T-cell (primary cell): Measurements from ENCODE around the gene RUNX1. TPM values are rescaled to one million over a fixed set of nuclear protein-coding genes. Genes with fewer than 3 reads are reported as not detected.

ENCODE experiments used
- ATAC-seq, 4 experiments: fragments of 200-7000 bp in 3 of 4; fragments of 150-1000 bp in 1 of 4; cut with Tn5 transposase; replicated peaks in 1 of 4; 1 replicate in 3 of 4; 2 replicates in 1 of 4; pipeline ENCODE4 v1.10.0; 2021; ENCODE audit warnings: moderate library complexity in 3 of 4, mild to moderate bottlenecking in 2 of 4, moderate number of reproducible peaks in 1 of 4
- CTCF ChIA-PET, 2 donors: fragments of 300-600 bp; sonication (Branson Sonifier 250); formaldehyde crosslinking; loops; one replicate each; lab custom pipeline; 2022; ENCODE audit warnings: antibody characterized with exemption in 2 of 2; lab: Charles Lee
- POLR2A ChIA-PET, 2 donors: fragments of 300-600 bp; sonication (Branson Sonifier 250); formaldehyde crosslinking; loops; one replicate each; lab custom pipeline; 2022; ENCODE audit warnings: antibody characterized with exemption in 2 of 2; lab: Charles Lee
- DNase-seq, 35 experiments: peaks; one replicate each; pipeline versions ENCODE4 v3.0.0 to v3.0.0-alpha.2; 2013 to 2023
- H3K27ac ChIP-seq: one replicate; pipeline ENCODE4 v1.5.1; 2013; ENCODE audit warnings: low read length
- H3K27me3 ChIP-seq, 2 experiments: replicated peaks in 1 of 2; 1 replicate in 1 of 2; 2 replicates in 1 of 2; pipeline versions ENCODE4 v1.6.1 to v1.7.0; 2013; ENCODE audit warnings: low read length in 1 of 2, mixed read lengths in 1 of 2; ENCODE audit not compliant: control insufficient read depth in 2 of 2, insufficient read depth in 2 of 2; ENCODE audit errors: extremely low read depth in 1 of 2
- H3K36me3 ChIP-seq, 2 donors: 1 replicate in 1 of 2; 2 replicates in 1 of 2; pipeline versions ENCODE4 v1.6.1 to v1.7.0; 2013; ENCODE audit warnings: low read length in 1 of 2; ENCODE audit not compliant: control insufficient read depth in 2 of 2, insufficient read depth in 1 of 2; ENCODE audit errors: extremely low read depth in 1 of 2
- H3K4me1 ChIP-seq, 2 experiments: 1 replicate in 1 of 2; 2 replicates in 1 of 2; pipeline versions ENCODE4 v1.6.1 to v1.7.0; 2013; ENCODE audit warnings: low read length in 2 of 2, mixed read lengths in 1 of 2; ENCODE audit not compliant: insufficient read depth in 2 of 2, control insufficient read depth in 1 of 2; ENCODE audit errors: extremely low read depth in 1 of 2
- H3K4me3 ChIP-seq, 2 donors: 1 replicate in 1 of 2; 2 replicates in 1 of 2; pipeline versions ENCODE4 v1.5.1 to v1.7.0; 2013; ENCODE audit warnings: mild to moderate bottlenecking in 2 of 2, low read length in 1 of 2, moderate library complexity in 1 of 2; ENCODE audit not compliant: control insufficient read depth in 1 of 2; ENCODE audit errors: extremely low read depth in 1 of 2
- H3K9me3 ChIP-seq: 2 replicates; pipeline ENCODE4 v1.7.0; 2013
- H3K27ac Mint-ChIP-seq, 2 donors: one replicate each; pipeline ENCODE4 v1.8.0; 2020 to 2021; ENCODE audit warnings: mild to moderate bottlenecking in 2 of 2, mixed read lengths in 2 of 2
- H3K27me3 Mint-ChIP-seq, 2 donors: one replicate each; pipeline ENCODE4 v1.8.0; 2021 to 2022; ENCODE audit warnings: mixed read lengths in 2 of 2
- H3K36me3 Mint-ChIP-seq: one replicate; pipeline ENCODE4 v1.8.0; 2021; ENCODE audit warnings: mixed read lengths
- H3K4me1 Mint-ChIP-seq, 3 donors: one replicate each; pipeline ENCODE4 v1.8.0; 2020 to 2022; ENCODE audit warnings: mixed read lengths in 3 of 3, mild to moderate bottlenecking in 1 of 3
- H3K4me3 Mint-ChIP-seq, 3 donors: one replicate each; pipeline ENCODE4 v1.8.0; 2020 to 2022; ENCODE audit warnings: mild to moderate bottlenecking in 3 of 3, mixed read lengths in 3 of 3, moderate library complexity in 3 of 3
- H3K9me3 Mint-ChIP-seq, 3 donors: one replicate each; pipeline ENCODE4 v1.8.0; 2020 to 2022; ENCODE audit warnings: mixed read lengths in 3 of 3
- WGBS: methylation state at CpG from one replicate; pipeline ENCODE4 v1.1.5; 2013; ENCODE audit warnings: missing lambda C conversion rate; ENCODE audit not compliant: insufficient coverage; 5-methylcytosine and 5-hydroxymethylcytosine counted together
- total RNA-seq, 35 experiments: library from RNA in 6 of 35; stranded (reverse) in 6 of 35; fragments of 120-200 nt in 1 of 35; gene quantifications; one replicate each; pipeline versions ENCODE4 v1.2.1 to v1.2.4 and lab custom pipeline; 2013 to 2026

The RUNX1 gene
- total RNA-seq, 5 donors from 2014 or later (not counting 1 experiment from before 2014, with no cell fraction given) = 87.0 to 117 (median 104) TPM

DNA sequence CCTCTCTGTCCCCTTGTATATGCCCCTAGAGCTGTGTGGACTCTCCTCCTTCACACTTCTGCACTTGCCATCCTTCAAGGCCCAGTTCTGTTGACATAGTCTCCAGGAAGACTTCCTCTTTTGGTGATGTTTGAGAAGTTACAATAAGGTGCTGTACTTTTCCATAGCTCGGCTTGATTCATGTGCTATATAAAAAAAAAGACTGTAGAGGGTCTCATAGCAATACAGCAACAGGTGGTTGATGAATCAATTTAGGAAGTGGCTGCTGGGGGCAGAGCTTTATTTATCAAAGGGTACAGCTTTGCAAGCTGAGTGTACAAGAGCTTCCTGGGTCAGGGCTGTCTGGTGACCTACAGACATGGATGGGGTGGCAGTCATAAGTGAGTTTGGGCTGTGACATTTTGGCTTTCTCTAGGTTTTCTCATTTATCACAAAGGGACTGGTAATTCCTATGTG, 102.7 kb downstream of the RUNX1 start:
- Histone ChIP-seq H3K4me1 (peaks cover 40 to 44% of the 10 kb centered on the region in 2 experiments), H3K27ac (no peak overlapping the region), H3K36me3 (peaks cover 0 to 9% of the 10 kb centered on the region in 2 donors), H3K9me3 (no peaks in the 10 kb centered on the region), H3K27me3 (no peaks in the 10 kb centered on the region), H3K4me3 (no peak overlapping the region)
- H3K9me3 Mint-ChIP-seq = no peaks in the 10 kb centered on the region
- H3K4me1 Mint-ChIP-seq = peaks cover 84 to 91% (median 87%) of the 10 kb centered on the region in 3 donors
- peak overlapping the region; percentile 81 to 82 for H3K27ac Mint-ChIP-seq
- CTCF ChIA-PET = interaction anchor here in 1 of 2 donors (0.7 to 1.5 kb wide), 6 partner anchors 10 to 99 kb away, joined by 3 to 5 read pairs (median 3); no protein-coding TSS in a partner anchor
- no peak for DNase-seq
- peak; percentile 42 to 69 (median 54) for ATAC-seq
- WGBS = 44% methylated on average over 1 of the region's 1 CpG
- peaks cover 20% of the 10 kb centered on the region for H3K36me3 Mint-ChIP-seq
- no peaks in the 10 kb centered on the region for H3K27me3 Mint-ChIP-seq
- peak overlapping the region in 1 of 3 donors; percentile 46 for H3K4me3 Mint-ChIP-seq
- POLR2A ChIA-PET = interaction anchor here (0.6 to 0.7 kb wide), 2 partner anchors 29 to 60 kb away, joined by 3 to 5 read pairs; no protein-coding TSS in a partner anchor

DNA sequence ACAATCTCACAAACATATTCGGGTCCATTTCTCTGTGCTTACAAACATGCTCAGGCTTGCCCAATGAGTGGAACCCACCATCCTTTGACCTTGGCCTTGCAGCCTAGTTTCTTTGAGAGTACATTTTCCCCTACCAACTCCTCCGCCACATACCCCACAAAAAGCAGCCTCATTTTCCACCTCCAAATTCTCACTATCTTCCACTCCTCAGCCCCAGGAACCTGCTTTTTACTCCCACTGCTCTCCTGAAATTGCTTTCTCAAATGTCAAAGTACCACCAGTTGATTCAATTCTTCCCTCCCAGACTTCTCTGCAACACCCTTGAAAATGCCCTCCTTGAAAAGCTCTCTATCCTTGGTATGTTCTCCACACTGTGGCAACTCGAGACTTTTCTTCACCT, 103.8 kb downstream of the RUNX1 start:
- Histone ChIP-seq H3K36me3 (peaks cover 0 to 9% of the 10 kb centered on the region in 2 donors), H3K9me3 (no peaks in the 10 kb centered on the region), H3K27ac (no peak overlapping the region), H3K27me3 (no peaks in the 10 kb centered on the region), H3K4me1 (peaks cover 42 to 44% of the 10 kb centered on the region in 2 experiments), H3K4me3 (no peak overlapping the region)
- H3K9me3 Mint-ChIP-seq = no peaks in the 10 kb centered on the region
- peaks cover 95 to 97% (median 95%) of the 10 kb centered on the region in 3 donors for H3K4me1 Mint-ChIP-seq
- H3K27ac Mint-ChIP-seq = peak overlapping the region; percentile 81 to 82
- ATAC-seq = no peak
- ChIA-PET CTCF (no interaction called here), POLR2A (no interaction called here)
- peaks cover 20% of the 10 kb centered on the region for H3K36me3 Mint-ChIP-seq
- WGBS = 79% methylated on average over 2 of the region's 3 CpGs
- DNase-seq = no peak
- peak overlapping the region in 1 of 3 donors; percentile 46 for H3K4me3 Mint-ChIP-seq
- no peaks in the 10 kb centered on the region for H3K27me3 Mint-ChIP-seq

DNA sequence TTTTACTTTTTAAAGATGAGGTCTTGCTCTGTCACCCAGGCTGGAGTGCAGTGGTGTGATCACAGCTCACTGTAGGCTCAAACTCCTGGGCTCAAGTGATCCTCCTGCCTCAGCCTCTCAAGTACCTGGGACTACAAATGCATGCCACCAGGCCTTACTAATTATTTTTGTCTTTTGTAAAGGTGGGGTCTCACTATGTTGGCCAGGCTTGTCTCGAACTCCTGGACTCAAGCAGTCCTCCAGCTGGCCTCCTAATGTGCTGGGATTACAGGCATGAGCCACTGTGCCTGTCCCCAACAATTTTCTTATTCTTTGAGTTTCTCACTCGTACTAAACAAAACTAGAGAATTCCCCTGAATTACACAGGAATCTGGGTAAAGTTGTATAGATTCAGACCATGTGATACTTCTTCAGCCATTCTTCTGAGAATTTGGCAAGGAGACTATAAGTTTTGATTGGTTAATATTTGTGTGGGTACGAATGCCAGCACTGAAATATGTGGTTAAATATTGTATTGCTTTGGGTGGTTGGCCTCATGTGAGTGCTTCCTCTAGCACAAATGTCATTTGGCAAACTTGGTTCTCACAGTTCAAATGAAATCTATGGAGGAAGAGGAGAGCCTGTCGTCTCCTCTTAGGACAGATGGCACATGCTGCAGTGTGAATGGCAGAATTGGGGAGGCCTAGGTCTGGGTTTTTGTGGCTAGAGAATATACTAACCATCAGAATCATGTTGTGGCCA, 104.9 kb downstream of the RUNX1 start:
- ATAC-seq (no peak), DNase-seq (no peak)
- H3K9me3 ChIP-seq = no peaks in the 10 kb centered on the region
- no peak overlapping the region for H3K4me3 ChIP-seq
- Mint-ChIP-seq H3K9me3 (no peaks in the 10 kb centered on the region), H3K27ac (peak overlapping the region; percentile 78 to 81), H3K4me1 (peaks cover 96 to 98% (median 97%) of the 10 kb centered on the region in 3 donors), H3K36me3 (peaks cover 16% of the 10 kb centered on the region), H3K27me3 (no peaks in the 10 kb centered on the region), H3K4me3 (no peak overlapping the region)
- no peak overlapping the region for H3K27ac ChIP-seq
- peaks cover 0 to 9% of the 10 kb centered on the region in 2 donors for H3K36me3 ChIP-seq
- 22% methylated on average over 1 of the region's 4 CpGs for WGBS
- no peaks in the 10 kb centered on the region for H3K27me3 ChIP-seq
- ChIA-PET POLR2A (no interaction called here), CTCF (no interaction called here)
- peaks cover 34 to 46% of the 10 kb centered on the region in 2 experiments for H3K4me1 ChIP-seq

DNA sequence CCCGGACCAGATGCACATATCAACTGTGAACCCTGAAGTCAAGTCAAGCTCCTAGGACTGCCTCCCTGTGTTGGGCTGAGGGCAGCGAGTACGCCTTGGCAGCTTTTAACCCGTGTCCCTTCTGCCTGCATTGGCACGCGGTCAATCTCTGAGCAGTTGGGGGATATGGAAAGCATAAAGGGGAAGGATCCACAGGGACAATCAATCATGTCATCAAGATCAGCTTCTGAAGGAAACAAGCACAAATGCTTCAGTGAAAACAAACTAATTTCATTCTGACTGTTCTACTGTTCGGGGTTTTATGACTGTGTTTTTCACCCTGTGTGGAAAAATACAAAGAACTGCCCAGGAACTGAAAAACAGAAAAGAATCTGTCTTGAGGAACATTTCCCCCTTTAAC, 106.2 kb downstream of the RUNX1 start:
- 87% methylated on average over 6 of the region's 7 CpGs for WGBS
- ATAC-seq (peak in 1 of 4 experiments; percentile 32), DNase-seq (no peak)
- Mint-ChIP-seq H3K27ac (peak overlapping the region; percentile 51 to 81), H3K4me3 (no peak overlapping the region), H3K4me1 (peaks cover 98 to 100% (median 99%) of the 10 kb centered on the region in 3 donors), H3K9me3 (no peaks in the 10 kb centered on the region), H3K36me3 (peaks cover 16% of the 10 kb centered on the region), H3K27me3 (no peaks in the 10 kb centered on the region)
- Histone ChIP-seq H3K4me1 (peaks cover 31 to 42% of the 10 kb centered on the region in 2 experiments), H3K4me3 (no peak overlapping the region), H3K27me3 (no peaks in the 10 kb centered on the region), H3K9me3 (no peaks in the 10 kb centered on the region), H3K27ac (no peak overlapping the region), H3K36me3 (peaks cover 0 to 9% of the 10 kb centered on the region in 2 donors)
- ChIA-PET POLR2A (interaction anchor here (0.5 to 0.8 kb wide), 3 partner anchors 8 to 1230 kb away, joined by 3 to 6 read pairs (median 3); no protein-coding TSS in a partner anchor), CTCF (no interaction called here)

DNA sequence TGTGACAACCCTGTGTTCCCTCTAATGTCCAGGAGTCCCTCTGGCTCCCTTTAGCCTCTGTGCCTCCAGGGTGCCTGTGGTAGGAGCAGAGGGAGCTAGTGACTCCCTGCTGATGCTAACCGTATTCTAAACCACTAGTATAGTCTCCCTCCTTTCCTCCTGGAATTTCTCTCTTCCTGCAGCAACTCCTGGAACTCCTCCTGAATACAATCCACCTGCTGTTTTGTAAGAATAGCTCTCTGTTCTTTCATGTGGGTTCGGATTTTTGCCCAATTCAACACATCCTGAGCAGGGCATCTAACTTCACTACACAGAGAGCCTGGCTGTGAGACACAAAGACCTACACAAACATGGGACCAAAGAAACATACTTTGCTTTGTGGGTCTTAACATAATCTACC, 107.9 kb downstream of the RUNX1 start:
- ChIA-PET CTCF (interaction anchor here in 1 of 2 donors (0.6 kb wide), 1 partner anchor 954 kb away, joined by 3 read pairs; no protein-coding TSS in a partner anchor), POLR2A (interaction anchor here (0.6 kb wide), 3 partner anchors 38 to 140 kb away, joined by 4 read pairs; no protein-coding TSS in a partner anchor)
- H3K4me3 ChIP-seq = no peak overlapping the region
- H3K27me3 Mint-ChIP-seq = no peaks in the 10 kb centered on the region
- DNase-seq (no peak), ATAC-seq (no peak)
- H3K27ac Mint-ChIP-seq = peak overlapping the region; percentile 72 to 81
- no peaks in the 10 kb centered on the region for H3K9me3 Mint-ChIP-seq
- no peaks in the 10 kb centered on the region for H3K27me3 ChIP-seq
- peaks cover 14% of the 10 kb centered on the region for H3K36me3 Mint-ChIP-seq
- peaks cover 96 to 99% (median 97%) of the 10 kb centered on the region in 3 donors for H3K4me1 Mint-ChIP-seq
- H3K36me3 ChIP-seq = peaks cover 0 to 4% of the 10 kb centered on the region in 2 donors
- peak overlapping the region in 1 of 3 donors; percentile 9 for H3K4me3 Mint-ChIP-seq
- 83% methylated on average over 1 of the region's 2 CpGs for WGBS
- H3K4me1 ChIP-seq = peaks cover 37 to 41% of the 10 kb centered on the region in 2 experiments
- H3K9me3 ChIP-seq = no peaks in the 10 kb centered on the region
- no peak overlapping the region for H3K27ac ChIP-seq

DNA sequence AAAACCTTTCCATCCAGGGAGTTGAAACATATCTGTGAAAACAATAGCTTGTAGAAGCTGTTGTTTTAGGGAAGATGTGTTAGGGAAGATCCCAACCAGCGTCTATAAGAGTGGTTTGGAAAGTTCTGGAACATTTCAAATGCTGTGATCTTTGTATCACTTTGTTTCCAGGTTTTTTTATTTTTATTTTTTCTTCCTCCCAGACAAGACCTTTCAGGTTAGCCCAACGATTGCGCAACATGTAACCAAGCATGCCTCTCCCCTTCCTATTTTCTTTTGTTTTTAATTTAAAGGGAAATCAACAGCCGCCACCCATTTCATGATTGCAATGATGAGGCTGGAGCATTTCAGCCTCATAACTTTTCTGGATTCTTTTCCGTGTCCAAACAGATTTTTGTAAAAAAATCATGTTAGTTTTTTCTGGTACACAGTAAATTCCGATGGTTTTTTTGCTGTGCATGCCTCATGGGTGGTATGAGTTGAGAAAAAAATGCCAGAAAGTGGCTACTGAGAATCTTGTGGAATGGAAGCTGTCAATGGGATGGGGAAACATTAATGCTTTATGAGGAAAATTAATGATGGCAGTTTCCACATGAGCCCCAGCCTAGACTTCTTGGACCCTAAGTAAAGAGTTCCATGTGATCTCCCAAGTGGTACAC, 109.3 kb downstream of the RUNX1 start:
- peaks cover 4% of the 10 kb centered on the region for H3K36me3 Mint-ChIP-seq
- Histone ChIP-seq H3K27me3 (no peaks in the 10 kb centered on the region), H3K4me3 (no peak overlapping the region), H3K9me3 (no peaks in the 10 kb centered on the region), H3K4me1 (peaks cover 37 to 42% of the 10 kb centered on the region in 2 experiments), H3K27ac (no peak overlapping the region), H3K36me3 (peaks cover 0 to 4% of the 10 kb centered on the region in 2 donors)
- ChIA-PET CTCF (interaction anchor here (0.6 to 0.7 kb wide), 2 partner anchors 15 to 112 kb away, joined by 3 read pairs; no protein-coding TSS in a partner anchor), POLR2A (no interaction called here)
- H3K4me1 Mint-ChIP-seq = peaks cover 96 to 99% (median 97%) of the 10 kb centered on the region in 3 donors
- H3K27ac Mint-ChIP-seq = peak overlapping the region; percentile 81 to 88
- no peaks in the 10 kb centered on the region for H3K27me3 Mint-ChIP-seq
- DNase-seq (no peak), ATAC-seq (no peak)
- WGBS = 100% methylated on average over 2 of the region's 6 CpGs
- no peak overlapping the region for H3K4me3 Mint-ChIP-seq
- no peaks in the 10 kb centered on the region for H3K9me3 Mint-ChIP-seq
